ENCODE data around the gene KLHL2. TPM values are rescaled to one million over a fixed set of nuclear protein-coding genes. Genes with fewer than 3 reads are reported as not detected.
"Not testable (repeated sequence)": the region's sequence is repeated elsewhere in the genome, so short reads cannot be mapped to it uniquely, and the experiment has no call there.

The KLHL2 gene
- total and polyA plus RNA-seq, 8 donors, result 4.1 to 12.2 (median 6.9) TPM

DNA sequence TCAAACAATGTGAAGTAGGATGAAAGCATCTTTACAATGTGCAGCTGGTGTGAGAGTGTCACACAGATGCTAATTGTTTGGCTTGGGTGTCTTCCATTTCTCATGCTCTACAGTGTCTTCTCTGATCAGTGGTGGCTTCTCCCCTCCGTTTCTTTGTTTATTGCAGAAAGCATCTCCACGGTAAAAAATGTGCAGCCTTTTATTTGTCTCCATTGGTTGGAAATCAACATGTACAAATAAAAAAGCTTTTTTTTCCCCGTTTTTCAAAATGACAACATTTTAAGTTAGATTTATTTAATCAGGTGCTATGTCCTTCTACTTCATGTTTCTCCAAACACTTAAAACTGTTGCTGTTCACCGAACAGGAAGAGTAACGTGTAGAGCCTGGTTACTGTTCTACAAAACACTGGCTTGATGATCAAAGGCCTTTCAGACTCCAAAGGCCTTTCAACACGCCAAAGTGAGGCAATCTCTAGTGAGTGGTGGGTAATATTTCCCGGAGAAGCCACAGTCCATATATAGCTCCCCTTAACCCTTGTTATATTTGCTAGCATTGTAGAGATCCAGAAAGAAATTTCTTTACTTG lies 48.8 kb downstream of the KLHL2 start:
- peak overlapping the region in 1 of 4 donors; percentile 44 for H3K27ac ChIP-seq
- H3K4me1 ChIP-seq; H3K9me3 ChIP-seq; H3K36me3 ChIP-seq; DNase-seq; H3K27me3 ChIP-seq; H3K4me3 ChIP-seq; FAIRE-seq; intact Hi-C loops (cut with DNase I): not testable (repeated sequence)
- ATAC-seq, result peak in 3 of 4 donors; percentile 51 to 72 (median 60)
- WGBS, 2 donors, result 48% methylated on average over 7 of the region's 7 CpGs

DNA sequence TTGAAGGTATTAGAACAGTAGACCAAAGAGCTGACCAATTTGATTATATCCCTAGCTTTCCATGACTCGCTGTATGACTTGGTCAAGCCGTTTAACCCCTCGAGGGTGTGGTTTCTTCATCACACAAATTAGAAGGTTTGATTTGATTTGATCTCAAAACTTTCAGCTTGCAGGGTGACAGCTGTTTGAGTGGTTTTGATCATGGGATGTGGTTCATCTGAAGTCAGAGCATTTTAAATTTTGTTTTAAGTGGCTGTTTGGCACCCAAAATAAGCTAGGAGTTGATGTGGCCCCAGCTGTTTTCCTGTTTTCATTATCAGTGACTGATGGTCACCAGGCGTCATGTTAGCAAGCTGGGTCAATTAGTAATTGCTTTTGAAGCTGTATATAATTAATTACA lies 52.4 kb downstream of the KLHL2 start:
- DNase-seq; H3K36me3 ChIP-seq; H3K9me3 ChIP-seq; FAIRE-seq; H3K4me3 ChIP-seq; intact Hi-C loops (cut with DNase I); ATAC-seq; H3K27ac ChIP-seq; H3K27me3 ChIP-seq; H3K4me1 ChIP-seq: not testable (repeated sequence)
- 78 to 81% methylated on average over 4 of the region's 4 CpGs for WGBS, 2 donors

DNA sequence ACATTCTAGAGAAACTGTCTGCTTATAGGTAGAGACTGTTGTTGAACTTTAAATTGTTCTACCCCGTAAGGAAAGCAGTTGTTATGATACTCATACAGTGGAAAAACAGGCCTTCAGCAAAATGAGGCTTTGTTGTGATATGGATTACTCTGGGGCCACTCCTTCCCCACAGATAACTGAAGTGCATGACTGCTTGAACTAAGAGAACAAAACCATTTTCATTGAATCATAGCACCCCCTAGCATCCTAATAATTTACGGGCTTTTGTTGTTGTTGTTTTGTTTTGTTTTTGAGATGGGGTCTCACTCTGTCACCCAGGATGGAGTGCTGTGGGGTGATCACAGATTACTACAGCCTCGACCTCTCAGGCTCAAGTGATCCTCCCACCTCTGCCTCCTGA lies 54.9 kb downstream of the KLHL2 start:
- H3K36me3 ChIP-seq; FAIRE-seq; H3K9me3 ChIP-seq; H3K27me3 ChIP-seq; H3K4me3 ChIP-seq; H3K4me1 ChIP-seq; DNase-seq; H3K27ac ChIP-seq; ATAC-seq; intact Hi-C loops (cut with DNase I): not testable (repeated sequence)
- 83 to 87% methylated on average over 3 of the region's 3 CpGs for WGBS, 2 donors

DNA sequence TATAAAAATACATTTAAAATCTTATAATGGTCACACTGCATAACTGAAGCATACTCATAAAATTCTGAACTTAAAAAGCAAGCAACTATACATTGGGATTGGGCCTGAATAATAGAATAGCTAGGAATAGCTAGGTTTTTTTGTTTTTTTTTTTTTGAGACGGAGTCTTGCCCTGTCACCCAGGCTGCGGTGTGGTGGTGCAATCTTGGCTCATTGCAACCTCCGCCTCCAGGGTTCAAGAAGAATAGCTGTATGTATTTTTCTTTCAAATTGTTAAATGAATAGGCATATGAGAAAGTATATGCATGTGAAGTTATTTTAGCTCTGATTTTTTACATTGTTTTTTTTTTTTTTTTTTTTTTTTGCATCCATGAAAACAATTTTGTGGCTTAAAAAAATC lies 56.1 kb downstream of the KLHL2 start:
- FAIRE-seq; DNase-seq; H3K27ac ChIP-seq; ATAC-seq; H3K27me3 ChIP-seq; intact Hi-C loops (cut with DNase I); H3K4me1 ChIP-seq; H3K4me3 ChIP-seq; H3K36me3 ChIP-seq; H3K9me3 ChIP-seq: not testable (repeated sequence)
- WGBS, 2 donors, result 98% methylated on average over 3 of the region's 3 CpGs

DNA sequence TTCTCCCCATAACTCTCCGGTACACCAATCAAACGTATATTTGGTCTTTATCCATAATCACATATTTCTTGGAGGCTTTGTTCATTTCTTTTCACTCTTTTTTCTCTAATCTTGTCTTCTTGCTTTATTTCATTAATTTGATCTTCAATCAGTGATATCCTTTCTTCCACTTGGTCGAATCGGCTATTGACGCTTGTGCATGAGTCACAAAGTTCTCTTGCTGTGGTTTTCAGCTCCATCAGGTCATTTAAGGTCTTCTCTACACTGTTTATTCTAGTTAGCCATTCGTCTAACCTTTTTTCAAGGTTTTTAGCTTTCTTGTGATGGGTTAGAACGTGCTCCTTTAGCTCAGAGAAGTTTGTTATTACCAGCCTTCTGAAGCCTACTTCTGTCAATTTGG lies 62.6 kb downstream of the KLHL2 start:
- H3K36me3 ChIP-seq; H3K9me3 ChIP-seq; ATAC-seq; H3K27ac ChIP-seq; H3K4me1 ChIP-seq; H3K4me3 ChIP-seq; H3K27me3 ChIP-seq; FAIRE-seq; intact Hi-C loops (cut with DNase I); DNase-seq: not testable (repeated sequence)
- 87 to 91% methylated on average over 7 of the region's 7 CpGs for WGBS, 2 donors

DNA sequence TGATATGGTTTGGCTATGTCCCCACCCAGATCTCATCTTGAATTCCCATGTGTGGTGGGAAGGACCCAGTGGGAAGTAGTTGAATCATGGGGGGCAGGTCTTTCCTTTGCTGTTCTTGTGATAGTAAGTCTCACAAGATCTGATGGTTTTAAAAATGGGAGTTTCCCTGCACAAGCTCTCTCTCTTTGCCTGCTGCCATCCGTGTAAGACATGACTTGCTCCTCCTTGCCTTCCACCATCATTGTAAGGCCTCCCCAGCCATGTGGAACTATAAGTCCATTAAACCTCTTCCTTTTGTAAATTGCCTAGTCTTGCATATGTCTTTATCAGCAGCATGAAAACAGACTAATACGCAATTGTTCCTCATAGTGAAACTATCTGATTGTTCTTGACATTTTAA lies 66.1 kb downstream of the KLHL2 start:
- H3K9me3 ChIP-seq; intact Hi-C loops (cut with DNase I); H3K27ac ChIP-seq; FAIRE-seq; H3K36me3 ChIP-seq; H3K4me3 ChIP-seq; DNase-seq; H3K4me1 ChIP-seq; ATAC-seq; H3K27me3 ChIP-seq: not testable (repeated sequence)
- WGBS, 2 donors, result 60 to 88% methylated on average over 2 of the region's 2 CpGs

DNA sequence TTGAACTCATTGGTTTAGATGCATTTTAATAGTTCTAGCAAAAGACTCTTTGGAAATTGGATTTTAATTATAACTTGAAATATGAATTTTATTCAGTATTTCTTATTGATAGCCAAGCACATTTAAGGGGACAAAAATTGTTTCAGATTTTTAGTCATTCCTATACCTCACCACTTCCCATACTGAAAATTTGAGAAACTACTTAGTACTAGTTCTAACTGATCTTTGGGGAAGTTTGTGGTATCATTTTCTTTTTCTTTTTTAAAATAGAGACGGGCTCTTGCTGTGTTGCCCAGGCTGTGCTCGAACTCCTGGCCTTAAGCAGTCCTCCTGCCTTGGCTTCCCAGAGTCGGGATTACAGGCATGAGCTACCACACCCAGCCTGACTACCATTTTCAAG lies 68.0 kb downstream of the KLHL2 start:
- FAIRE-seq, result not testable (repeated sequence)

DNA sequence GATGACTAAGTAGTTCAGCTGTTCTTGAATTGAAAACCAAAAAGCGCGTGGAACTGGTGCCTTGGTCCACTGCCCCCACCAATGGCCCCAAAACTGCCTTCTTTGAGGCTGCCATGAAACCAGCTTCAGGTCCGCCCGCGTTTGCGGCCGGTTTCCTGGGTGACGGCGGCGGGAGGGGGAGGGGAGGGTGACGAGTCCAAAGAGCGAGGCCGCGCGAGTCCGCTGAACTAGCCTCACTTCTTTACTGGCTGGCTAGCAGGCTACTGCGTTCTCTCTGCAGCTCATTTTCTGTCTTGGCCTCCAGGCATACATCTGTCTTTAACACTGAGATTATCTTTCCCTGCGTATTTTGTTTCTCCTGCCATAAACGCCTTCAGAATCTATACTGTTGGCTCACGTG lies 72.2 kb downstream of the KLHL2 start:
- H3K4me3 ChIP-seq; H3K36me3 ChIP-seq; H3K4me1 ChIP-seq; H3K27ac ChIP-seq; H3K27me3 ChIP-seq; FAIRE-seq; H3K9me3 ChIP-seq; ATAC-seq; intact Hi-C loops (cut with DNase I): not testable (repeated sequence)
- 95 to 97% methylated on average over 20 of the region's 20 CpGs for WGBS, 2 donors
- DNase-seq, result peak in 1 of 6 donors; percentile 31

More for the DNA sequence above, 68.0 kb downstream of the KLHL2 start:
- H3K9me3 ChIP-seq; H3K36me3 ChIP-seq; H3K27me3 ChIP-seq; H3K4me3 ChIP-seq; ATAC-seq; H3K27ac ChIP-seq; DNase-seq; H3K4me1 ChIP-seq; intact Hi-C loops (cut with DNase I): not testable (repeated sequence)
- WGBS, 2 donors, result 81 to 97% methylated on average over 3 of the region's 3 CpGs

DNA sequence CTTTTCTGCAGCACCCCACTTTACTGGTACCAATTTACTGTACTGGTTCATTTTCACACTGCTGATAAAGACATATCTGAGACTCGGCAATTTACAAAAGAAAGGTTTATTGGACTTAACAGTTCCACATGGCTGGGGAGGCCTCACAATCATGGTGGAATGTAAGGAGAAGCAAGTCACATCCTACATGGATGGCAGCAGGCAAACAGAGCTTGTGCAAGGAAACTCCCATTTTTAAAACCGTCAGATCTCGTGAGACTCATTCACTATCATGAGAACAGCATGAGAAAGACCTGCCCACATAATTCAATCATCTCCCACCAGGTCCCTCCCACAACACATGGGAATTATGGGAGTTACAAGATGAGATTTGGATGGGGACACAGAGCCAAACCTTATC lies 77.3 kb downstream of the KLHL2 start:
- H3K27ac ChIP-seq; H3K4me1 ChIP-seq; intact Hi-C loops (cut with DNase I); ATAC-seq; H3K36me3 ChIP-seq; H3K4me3 ChIP-seq; H3K9me3 ChIP-seq; FAIRE-seq; DNase-seq; H3K27me3 ChIP-seq: not testable (repeated sequence)
- WGBS, 2 donors, result 96 to 100% methylated on average over 3 of the region's 3 CpGs

DNA sequence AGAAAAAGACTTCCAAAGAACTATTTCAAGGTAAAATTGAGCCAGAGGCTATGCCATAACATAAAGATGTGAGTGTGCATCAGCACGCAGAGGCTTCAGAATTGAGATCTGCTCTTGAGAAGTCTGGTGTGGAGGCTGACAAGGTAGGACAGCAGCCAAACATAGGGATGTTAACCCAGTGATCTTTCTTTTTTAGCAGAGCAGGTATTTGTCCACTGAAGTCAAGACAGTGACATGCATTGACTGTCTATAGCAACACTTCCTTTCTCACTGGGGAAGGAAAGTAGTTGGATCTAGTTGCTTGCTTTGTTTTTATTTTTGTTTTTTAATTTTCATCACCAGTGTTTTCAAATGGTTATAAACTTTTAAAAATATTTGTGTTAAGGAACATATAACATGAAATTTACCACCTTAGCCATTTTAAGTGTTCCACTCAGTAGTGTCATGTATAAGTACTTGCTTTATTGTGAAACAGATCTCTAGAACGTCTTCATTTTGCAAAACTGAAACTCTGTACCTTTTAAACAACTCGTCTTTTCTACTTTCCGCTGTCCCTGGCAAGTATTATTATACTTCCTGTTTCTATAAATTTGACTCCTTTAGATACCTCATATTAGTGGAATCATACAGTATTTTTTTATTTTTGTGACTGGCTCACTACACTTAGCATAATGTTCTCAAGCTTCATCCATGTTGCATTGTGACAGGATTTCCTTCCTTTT lies 79.4 kb downstream of the KLHL2 start:
- H3K27ac ChIP-seq; intact Hi-C loops (cut with DNase I); H3K9me3 ChIP-seq; H3K36me3 ChIP-seq; ATAC-seq; H3K4me3 ChIP-seq; H3K27me3 ChIP-seq; H3K4me1 ChIP-seq; FAIRE-seq; DNase-seq: not testable (repeated sequence)
- 89 to 92% methylated on average over 4 of the region's 4 CpGs for WGBS, 2 donors
